ENCODE measurements around the gene GGT1. TPM values are rescaled to one million over a fixed set of nuclear protein-coding genes. Genes with fewer than 3 reads are reported as not detected.

GGT1 gene
- total RNA-seq, 2 experiments from 2014 or later, result 5.1 to 5.8 TPM

GRCh38 chr22:24587948-24588347 lies 15.0 kb upstream of the GGT1 start:
- H3K4me1 ChIP-seq (ENCODE audit: insufficient read depth, low read length, poor library complexity, severe bottlenecking), result no peaks in the 10 kb centered on the region
- H3K27ac ChIP-seq (ENCODE audit: low read depth, low read length, poor library complexity, severe bottlenecking), result no peak overlapping the region
- DNase-seq (ENCODE audit: low spot score), result no peak
- H3K79me2 ChIP-seq (ENCODE audit: insufficient read depth, low read depth, low read length), result no peaks in the 10 kb centered on the region
- POLR2A ChIA-PET, result no interaction called here
- no peaks in the 10 kb centered on the region for H3K9me2 ChIP-seq (ENCODE audit: insufficient read depth, low read length)
- no peaks in the 10 kb centered on the region for H4K20me1 ChIP-seq (ENCODE audit: insufficient read depth, low read length)
- H3K36me3 ChIP-seq (ENCODE audit: insufficient read depth, low read length), result no peaks in the 10 kb centered on the region
- BruUV-seq (replicated peaks), result no TSS peak
- CTCF ChIA-PET (ENCODE audit: unreplicated experiment), result interaction anchor here (0.6 kb wide), 1 partner anchor 1058 kb away, joined by 3 read pairs; no protein-coding TSS in a partner anchor
- no peak overlapping the region for H2AFZ ChIP-seq (ENCODE audit: low read length)
- no peaks in the 10 kb centered on the region for H3K9me3 ChIP-seq (ENCODE audit: low read length)
- intact Hi-C loops (cut with micrococcal nuclease; ENCODE audit: unreplicated experiment), result no loop called here
- no peak for TF ChIP-seq EZH2phosphoT487 (IDR thresholded peaks at IDR 0.05; ENCODE audit: borderline replicate concordance, low read depth, low read length)
- TF ChIP-seq, protein P1, sequence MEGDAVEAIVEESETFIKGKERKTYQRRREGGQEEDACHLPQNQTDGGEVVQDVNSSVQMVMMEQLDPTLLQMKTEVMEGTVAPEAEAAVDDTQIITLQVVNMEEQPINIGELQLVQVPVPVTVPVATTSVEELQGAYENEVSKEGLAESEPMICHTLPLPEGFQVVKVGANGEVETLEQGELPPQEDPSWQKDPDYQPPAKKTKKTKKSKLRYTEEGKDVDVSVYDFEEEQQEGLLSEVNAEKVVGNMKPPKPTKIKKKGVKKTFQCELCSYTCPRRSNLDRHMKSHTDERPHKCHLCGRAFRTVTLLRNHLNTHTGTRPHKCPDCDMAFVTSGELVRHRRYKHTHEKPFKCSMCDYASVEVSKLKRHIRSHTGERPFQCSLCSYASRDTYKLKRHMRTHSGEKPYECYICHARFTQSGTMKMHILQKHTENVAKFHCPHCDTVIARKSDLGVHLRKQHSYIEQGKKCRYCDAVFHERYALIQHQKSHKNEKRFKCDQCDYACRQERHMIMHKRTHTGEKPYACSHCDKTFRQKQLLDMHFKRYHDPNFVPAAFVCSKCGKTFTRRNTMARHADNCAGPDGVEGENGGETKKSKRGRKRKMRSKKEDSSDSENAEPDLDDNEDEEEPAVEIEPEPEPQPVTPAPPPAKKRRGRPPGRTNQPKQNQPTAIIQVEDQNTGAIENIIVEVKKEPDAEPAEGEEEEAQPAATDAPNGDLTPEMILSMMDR (conservative IDR thresholded peaks at IDR 0.05; ENCODE audit: low read length), result no peak
- H3K4me3 ChIP-seq (ENCODE audit: low read depth, low read length, poor library complexity, severe bottlenecking), result no peak overlapping the region
- H3K4me2 ChIP-seq (ENCODE audit: low read length), result no peak overlapping the region

DNA sequence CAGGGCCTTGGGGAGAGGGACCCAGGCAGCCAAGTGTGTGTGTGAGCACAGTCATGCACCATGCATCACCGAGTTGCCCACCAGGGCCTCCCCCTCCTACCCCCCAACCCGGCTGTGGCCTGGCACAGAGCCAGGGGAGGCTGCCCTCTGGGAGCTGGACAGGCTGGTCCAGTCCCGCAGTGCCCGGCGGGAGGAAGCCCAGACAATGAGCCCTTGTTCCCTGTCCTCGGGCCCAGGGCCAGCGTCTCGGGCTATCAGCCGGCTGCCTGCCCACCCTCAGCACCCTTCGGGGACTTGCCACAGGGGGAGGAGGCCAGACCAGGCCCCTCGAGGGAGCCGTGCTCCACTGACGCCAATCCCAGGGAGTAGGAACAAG lies 14.6 kb upstream of the GGT1 start:
- POLR2A ChIA-PET, result no interaction called here

GRCh38 chr22:24588757-24589481 lies 14.1 kb upstream of the GGT1 start:
- Histone ChIP-seq H2AFZ (ENCODE audit: low read length) (no peak overlapping the region), H3K27ac (ENCODE audit: low read depth, low read length, poor library complexity, severe bottlenecking) (no peak overlapping the region), H3K4me3 (ENCODE audit: low read depth, low read length, poor library complexity, severe bottlenecking) (no peak overlapping the region), H3K9me3 (ENCODE audit: low read length) (no peaks in the 10 kb centered on the region), H4K20me1 (ENCODE audit: insufficient read depth, low read length) (no peaks in the 10 kb centered on the region), H3K4me1 (ENCODE audit: insufficient read depth, low read length, poor library complexity, severe bottlenecking) (no peaks in the 10 kb centered on the region), H3K79me2 (ENCODE audit: insufficient read depth, low read depth, low read length) (no peaks in the 10 kb centered on the region), H3K4me2 (ENCODE audit: low read length) (no peak overlapping the region), H3K36me3 (ENCODE audit: insufficient read depth, low read length) (no peaks in the 10 kb centered on the region), H3K9me2 (ENCODE audit: insufficient read depth, low read length) (no peaks in the 10 kb centered on the region)
- intact Hi-C loops (cut with micrococcal nuclease; ENCODE audit: unreplicated experiment), result no loop called here
- ChIA-PET POLR2A (no interaction called here), CTCF (ENCODE audit: unreplicated experiment) (no interaction called here)
- no peak for TF ChIP-seq EZH2phosphoT487 (IDR thresholded peaks at IDR 0.05; ENCODE audit: borderline replicate concordance, low read depth, low read length)
- TF ChIP-seq, protein P1 (conservative IDR thresholded peaks at IDR 0.05; ENCODE audit: low read length), result no peak
- no peak for DNase-seq (ENCODE audit: low spot score)
- BruUV-seq (replicated peaks), result no TSS peak

More for the DNA sequence above, 14.6 kb upstream of the GGT1 start:
- Histone ChIP-seq H3K4me3 (ENCODE audit: low read depth, low read length, poor library complexity, severe bottlenecking) (no peak overlapping the region), H3K9me3 (ENCODE audit: low read length) (no peaks in the 10 kb centered on the region), H3K36me3 (ENCODE audit: insufficient read depth, low read length) (no peaks in the 10 kb centered on the region), H3K4me2 (ENCODE audit: low read length) (no peak overlapping the region), H3K79me2 (ENCODE audit: insufficient read depth, low read depth, low read length) (no peaks in the 10 kb centered on the region), H4K20me1 (ENCODE audit: insufficient read depth, low read length) (no peaks in the 10 kb centered on the region), H3K27ac (ENCODE audit: low read depth, low read length, poor library complexity, severe bottlenecking) (no peak overlapping the region), H3K4me1 (ENCODE audit: insufficient read depth, low read length, poor library complexity, severe bottlenecking) (no peaks in the 10 kb centered on the region), H3K9me2 (ENCODE audit: insufficient read depth, low read length) (no peaks in the 10 kb centered on the region), H2AFZ (ENCODE audit: low read length) (no peak overlapping the region)
- no peak for DNase-seq (ENCODE audit: low spot score)
- BruUV-seq (replicated peaks), result no TSS peak
- CTCF ChIA-PET (ENCODE audit: unreplicated experiment), result no interaction called here
- TF ChIP-seq, protein P1 (conservative IDR thresholded peaks at IDR 0.05; ENCODE audit: low read length), result no peak
- no peak for TF ChIP-seq EZH2phosphoT487 (IDR thresholded peaks at IDR 0.05; ENCODE audit: borderline replicate concordance, low read depth, low read length)
- intact Hi-C loops (cut with micrococcal nuclease; ENCODE audit: unreplicated experiment), result no loop called here
